ENCODE data around the gene HSFX1. TPM values are rescaled to one million over a fixed set of nuclear protein-coding genes. Genes with fewer than 3 reads are reported as not detected.
"Not testable (repeated sequence)": the region's sequence is repeated elsewhere in the genome, so short reads cannot be mapped to it uniquely, and the experiment has no call there.

The HSFX1 gene
- total and polyA plus RNA-seq, 9 of the 15 experiments (the other 6 are each of a cell fraction or from before 2014, with no cell fraction given) = 0.10 TPM; not detected in 8

DNA sequence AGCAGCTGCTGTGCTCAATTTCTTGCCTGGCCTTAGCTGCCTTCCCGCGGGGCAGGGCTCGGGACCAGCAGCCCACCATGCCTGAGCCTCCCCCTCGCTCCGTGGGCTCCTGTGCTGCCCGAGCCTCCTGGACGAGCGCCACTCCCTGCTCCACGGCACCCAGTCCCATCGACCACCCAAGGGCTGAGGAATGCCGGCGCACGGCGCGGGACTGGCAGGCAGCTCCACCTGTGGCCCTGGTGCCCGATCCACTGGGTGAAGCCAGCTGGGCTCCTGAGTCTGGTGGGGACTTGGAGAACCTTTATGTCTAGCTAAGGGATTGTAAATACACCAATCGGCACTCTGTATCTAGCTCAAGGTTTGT, 15.2 kb upstream of the HSFX1 start:
- H3K79me2 ChIP-seq (ENCODE audit: control insufficient read depth, insufficient read depth, low read length); H3K9me3 ChIP-seq (replicated peaks; ENCODE audit: control insufficient read depth, insufficient read depth, low read depth, low read length); H4K20me1 ChIP-seq (replicated peaks; ENCODE audit: control insufficient read depth, insufficient read depth, low read length); DNase-seq (ENCODE audit: extremely low read depth in 1 of 4, low spot score in 3 of 4); CTCF ChIA-PET (ENCODE audit: low intra/inter-chr PET ratio); H3K9ac ChIP-seq (ENCODE audit: insufficient read depth in 1 of 2, low read depth in 2 of 2, low read length in 2 of 2); in situ Hi-C loops (cut with MboI); H3K4me3 ChIP-seq; intact Hi-C loops (cut with micrococcal nuclease); BruUV-seq (replicated peaks); H3K27ac ChIP-seq (ENCODE audit: extremely low read depth, low read depth, low read length); POLR2A ChIA-PET; H3K4me1 ChIP-seq (replicated peaks in 1 of 2; ENCODE audit: control insufficient read depth in 2 of 2, insufficient read depth in 2 of 2, low read length in 2 of 2); H2AFZ ChIP-seq (ENCODE audit: low read depth, low read length); H3K4me2 ChIP-seq (ENCODE audit: insufficient read depth, low read length); H3K9me1 ChIP-seq (ENCODE audit: control insufficient read depth, insufficient read depth, low read length); H3K27me3 ChIP-seq (ENCODE audit: control insufficient read depth in 2 of 2, insufficient read depth in 2 of 2, low read length in 2 of 2); H3K36me3 ChIP-seq (ENCODE audit: control insufficient read depth, insufficient read depth, low read length); ATAC-seq; FAIRE-seq: not testable (repeated sequence)
- WGBS (ENCODE audit: insufficient coverage, low coverage, missing lambda C conversion rate) = 24% methylated on average over 14 of the region's 17 CpGs

DNA sequence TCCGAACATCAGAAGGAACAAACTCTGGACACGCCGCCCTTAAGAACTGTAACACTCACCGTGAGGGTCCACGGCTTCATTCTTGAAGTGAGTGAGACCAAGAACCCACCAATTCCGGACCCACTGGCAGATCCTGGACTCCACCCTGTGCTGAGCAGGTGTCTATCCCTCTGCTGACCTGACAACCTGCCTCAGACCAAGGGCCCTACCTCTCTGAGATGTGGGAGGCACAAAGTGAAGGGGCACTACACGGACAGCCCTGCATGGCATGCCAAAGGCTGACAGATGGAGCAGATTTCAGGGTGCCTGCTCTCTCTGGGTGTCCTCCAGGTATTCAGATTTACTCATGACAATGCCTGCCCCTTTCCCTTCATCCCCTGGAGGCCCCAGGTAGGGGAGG, 14.0 kb upstream of the HSFX1 start:
- ATAC-seq = no peak
- DNase-seq (ENCODE audit: extremely low read depth in 1 of 4, low spot score in 3 of 4) = no peak
- TSS peak; percentile 73 for BruUV-seq (replicated peaks)
- no peak overlapping the region for H3K27ac ChIP-seq (ENCODE audit: extremely low read depth, low read depth, low read length)
- no peak overlapping the region for H2AFZ ChIP-seq (ENCODE audit: low read depth, low read length)
- H3K9ac ChIP-seq (ENCODE audit: insufficient read depth in 1 of 2, low read depth in 2 of 2, low read length in 2 of 2) = no peak overlapping the region
- no peak for FAIRE-seq
- no peaks in the 10 kb centered on the region for H3K9me3 ChIP-seq (replicated peaks; ENCODE audit: control insufficient read depth, insufficient read depth, low read depth, low read length)
- H3K79me2 ChIP-seq (ENCODE audit: control insufficient read depth, insufficient read depth, low read length) = no peaks in the 10 kb centered on the region
- ChIA-PET POLR2A (no interaction called here), CTCF (ENCODE audit: low intra/inter-chr PET ratio) (no interaction called here)
- H3K36me3 ChIP-seq (ENCODE audit: control insufficient read depth, insufficient read depth, low read length) = no peaks in the 10 kb centered on the region
- WGBS (ENCODE audit: insufficient coverage, low coverage, missing lambda C conversion rate) = 0% methylated on average over 5 of the region's 7 CpGs
- H4K20me1 ChIP-seq (replicated peaks; ENCODE audit: control insufficient read depth, insufficient read depth, low read length) = no peaks in the 10 kb centered on the region
- intact Hi-C loops (cut with micrococcal nuclease) = no loop called here
- H3K27me3 ChIP-seq (ENCODE audit: control insufficient read depth in 2 of 2, insufficient read depth in 2 of 2, low read length in 2 of 2) = peaks cover 0 to 7% of the 10 kb centered on the region in 2 experiments; a peak in 1 of 5 replicates
- H3K4me1 ChIP-seq (replicated peaks in 1 of 2; ENCODE audit: control insufficient read depth in 2 of 2, insufficient read depth in 2 of 2, low read length in 2 of 2) = peaks cover 0 to 5% of the 10 kb centered on the region in 2 experiments; a peak in 1 of 5 replicates
- H3K4me3 ChIP-seq = no peak overlapping the region
- in situ Hi-C loops (cut with MboI) = no loop called here
- H3K9me1 ChIP-seq (ENCODE audit: control insufficient read depth, insufficient read depth, low read length) = no peaks in the 10 kb centered on the region
- H3K4me2 ChIP-seq (ENCODE audit: insufficient read depth, low read length) = no peak overlapping the region; the same call in 1 of the 2 replicates
- no peak for TF ChIP-seq NFATC3 (IDR thresholded peaks at IDR 0.05)
- no peak for TF ChIP-seq TCF7 (IDR thresholded peaks at IDR 0.05; ENCODE audit: borderline replicate concordance)
- TF ChIP-seq, protein P1, sequence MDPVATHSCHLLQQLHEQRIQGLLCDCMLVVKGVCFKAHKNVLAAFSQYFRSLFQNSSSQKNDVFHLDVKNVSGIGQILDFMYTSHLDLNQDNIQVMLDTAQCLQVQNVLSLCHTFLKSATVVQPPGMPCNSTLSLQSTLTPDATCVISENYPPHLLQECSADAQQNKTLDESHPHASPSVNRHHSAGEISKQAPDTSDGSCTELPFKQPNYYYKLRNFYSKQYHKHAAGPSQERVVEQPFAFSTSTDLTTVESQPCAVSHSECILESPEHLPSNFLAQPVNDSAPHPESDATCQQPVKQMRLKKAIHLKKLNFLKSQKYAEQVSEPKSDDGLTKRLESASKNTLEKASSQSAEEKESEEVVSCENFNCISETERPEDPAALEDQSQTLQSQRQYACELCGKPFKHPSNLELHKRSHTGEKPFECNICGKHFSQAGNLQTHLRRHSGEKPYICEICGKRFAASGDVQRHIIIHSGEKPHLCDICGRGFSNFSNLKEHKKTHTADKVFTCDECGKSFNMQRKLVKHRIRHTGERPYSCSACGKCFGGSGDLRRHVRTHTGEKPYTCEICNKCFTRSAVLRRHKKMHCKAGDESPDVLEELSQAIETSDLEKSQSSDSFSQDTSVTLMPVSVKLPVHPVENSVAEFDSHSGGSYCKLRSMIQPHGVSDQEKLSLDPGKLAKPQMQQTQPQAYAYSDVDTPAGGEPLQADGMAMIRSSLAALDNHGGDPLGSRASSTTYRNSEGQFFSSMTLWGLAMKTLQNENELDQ (CRISPR knock-in tag; IDR thresholded peaks at IDR 0.05; ENCODE audit: borderline replicate concordance) = no peak
- TF ChIP-seq RBBP5 (IDR thresholded peaks at IDR 0.05; ENCODE audit: borderline replicate concordance, insufficient read depth, low read length, poor library complexity, severe bottlenecking) = no peak
- TF ChIP-seq ZNF212 (CRISPR knock-in tag; IDR thresholded peaks at IDR 0.05) = no peak
- no peak for TF ChIP-seq GABPB2 (CRISPR knock-in tag; conservative IDR thresholded peaks at IDR 0.05)
- TF ChIP-seq SRSF3 (IDR thresholded peaks at IDR 0.05; ENCODE audit: insufficient read depth, low read length) = no peak
- TF ChIP-seq ZNF561 (CRISPR knock-in tag; conservative IDR thresholded peaks at IDR 0.05) = no peak
- TF ChIP-seq KLF1 (tag; IDR thresholded peaks at IDR 0.05) = no peak
- no peak for TF ChIP-seq RBM14 (IDR thresholded peaks at IDR 0.05; ENCODE audit: borderline replicate concordance, insufficient read depth, low read depth, low read length)
- TF ChIP-seq, protein P2, sequence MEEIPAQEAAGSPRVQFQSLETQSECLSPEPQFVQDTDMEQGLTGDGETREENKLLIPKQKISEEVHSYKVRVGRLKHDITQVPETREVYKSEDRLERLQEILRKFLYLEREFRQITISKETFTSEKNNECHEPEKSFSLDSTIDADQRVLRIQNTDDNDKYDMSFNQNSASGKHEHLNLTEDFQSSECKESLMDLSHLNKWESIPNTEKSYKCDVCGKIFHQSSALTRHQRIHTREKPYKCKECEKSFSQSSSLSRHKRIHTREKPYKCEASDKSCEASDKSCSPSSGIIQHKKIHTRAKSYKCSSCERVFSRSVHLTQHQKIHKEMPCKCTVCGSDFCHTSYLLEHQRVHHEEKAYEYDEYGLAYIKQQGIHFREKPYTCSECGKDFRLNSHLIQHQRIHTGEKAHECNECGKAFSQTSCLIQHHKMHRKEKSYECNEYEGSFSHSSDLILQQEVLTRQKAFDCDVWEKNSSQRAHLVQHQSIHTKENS (CRISPR knock-in tag; IDR thresholded peaks at IDR 0.05) = no peak
- TF ChIP-seq ZFP36 (IDR thresholded peaks at IDR 0.05; ENCODE audit: low read depth, low read length, partially characterized antibody) = no peak
- no peak for TF ChIP-seq ZNF24 (IDR thresholded peaks at IDR 0.05)
- TF ChIP-seq TCF3 (CRISPR knock-in tag; IDR thresholded peaks at IDR 0.05) = no peak

All from K562 (cell line).